Measurements from ENCODE around the gene RARRES1.

DNA sequence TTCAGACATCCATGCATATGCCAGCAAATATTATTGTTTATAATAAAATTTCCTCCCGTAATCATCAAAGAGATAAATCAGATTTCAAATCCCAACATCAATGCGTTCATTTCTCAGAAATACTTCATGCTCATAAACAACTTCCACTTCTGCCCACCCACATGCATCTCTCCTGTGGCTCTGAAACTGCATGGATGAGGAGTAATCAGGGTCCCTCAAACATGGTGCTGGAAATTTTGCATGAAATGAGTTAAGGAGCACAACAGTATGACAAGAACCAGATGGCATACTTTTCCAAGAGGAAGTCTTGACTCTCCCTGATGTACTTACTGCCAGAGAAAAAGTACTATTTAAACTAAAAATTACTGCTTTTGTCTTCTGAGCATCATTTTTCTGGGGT, 42.7 kb upstream of the RARRES1 start:
- TF ChIP-seq, protein P1, sequence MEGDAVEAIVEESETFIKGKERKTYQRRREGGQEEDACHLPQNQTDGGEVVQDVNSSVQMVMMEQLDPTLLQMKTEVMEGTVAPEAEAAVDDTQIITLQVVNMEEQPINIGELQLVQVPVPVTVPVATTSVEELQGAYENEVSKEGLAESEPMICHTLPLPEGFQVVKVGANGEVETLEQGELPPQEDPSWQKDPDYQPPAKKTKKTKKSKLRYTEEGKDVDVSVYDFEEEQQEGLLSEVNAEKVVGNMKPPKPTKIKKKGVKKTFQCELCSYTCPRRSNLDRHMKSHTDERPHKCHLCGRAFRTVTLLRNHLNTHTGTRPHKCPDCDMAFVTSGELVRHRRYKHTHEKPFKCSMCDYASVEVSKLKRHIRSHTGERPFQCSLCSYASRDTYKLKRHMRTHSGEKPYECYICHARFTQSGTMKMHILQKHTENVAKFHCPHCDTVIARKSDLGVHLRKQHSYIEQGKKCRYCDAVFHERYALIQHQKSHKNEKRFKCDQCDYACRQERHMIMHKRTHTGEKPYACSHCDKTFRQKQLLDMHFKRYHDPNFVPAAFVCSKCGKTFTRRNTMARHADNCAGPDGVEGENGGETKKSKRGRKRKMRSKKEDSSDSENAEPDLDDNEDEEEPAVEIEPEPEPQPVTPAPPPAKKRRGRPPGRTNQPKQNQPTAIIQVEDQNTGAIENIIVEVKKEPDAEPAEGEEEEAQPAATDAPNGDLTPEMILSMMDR (IDR thresholded peaks at IDR 0.05; ENCODE audit: low read length): no peak
- TF ChIP-seq EZH2phosphoT487 (IDR thresholded peaks at IDR 0.05; ENCODE audit: low read length) (no peak), EZH2 (optimal IDR thresholded peaks at IDR 0.05; ENCODE audit: low read depth, low read length) (no peak)

All from MM.1S (cell line).